NCI-H187 (cell line): ENCODE data around the gene DAAM1.

Source experiments
- DNase-seq, 2 experiments: peaks; one replicate each; lab custom pipeline; 2025; lab: John Stamatoyannopoulos, UW

Gene DAAM1

DNA sequence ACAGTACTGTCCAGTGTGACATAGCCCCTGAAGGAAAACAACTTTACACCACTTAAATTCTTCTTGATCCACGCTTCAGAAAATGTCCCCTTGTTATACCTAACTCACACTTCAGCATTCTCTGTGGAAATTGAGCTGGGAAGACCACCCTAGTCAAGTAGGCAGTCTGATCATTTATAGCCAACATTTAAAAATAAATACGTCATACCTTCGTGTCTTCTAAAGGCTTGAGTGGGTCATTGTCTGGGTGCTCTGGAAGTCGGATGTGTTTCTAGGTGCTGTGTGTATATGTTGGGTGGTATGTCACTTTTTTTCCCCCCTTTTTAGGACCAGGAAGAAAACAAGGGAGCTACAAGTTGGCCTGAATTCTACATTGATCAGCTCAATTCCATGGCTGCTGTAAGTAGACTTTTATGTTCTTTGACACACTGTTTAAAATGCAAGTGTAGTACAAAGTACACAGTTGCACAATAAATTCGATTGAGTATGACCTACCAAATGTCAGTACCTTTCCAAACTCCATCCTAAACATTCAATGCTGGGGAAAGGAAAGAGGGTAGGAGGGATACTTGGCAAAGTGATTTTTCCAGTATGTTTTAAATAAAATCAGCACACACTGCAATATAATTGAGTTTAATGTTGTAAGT is 126.6 kb downstream of the DAAM1 start:
- DNase-seq = no peak

DNA sequence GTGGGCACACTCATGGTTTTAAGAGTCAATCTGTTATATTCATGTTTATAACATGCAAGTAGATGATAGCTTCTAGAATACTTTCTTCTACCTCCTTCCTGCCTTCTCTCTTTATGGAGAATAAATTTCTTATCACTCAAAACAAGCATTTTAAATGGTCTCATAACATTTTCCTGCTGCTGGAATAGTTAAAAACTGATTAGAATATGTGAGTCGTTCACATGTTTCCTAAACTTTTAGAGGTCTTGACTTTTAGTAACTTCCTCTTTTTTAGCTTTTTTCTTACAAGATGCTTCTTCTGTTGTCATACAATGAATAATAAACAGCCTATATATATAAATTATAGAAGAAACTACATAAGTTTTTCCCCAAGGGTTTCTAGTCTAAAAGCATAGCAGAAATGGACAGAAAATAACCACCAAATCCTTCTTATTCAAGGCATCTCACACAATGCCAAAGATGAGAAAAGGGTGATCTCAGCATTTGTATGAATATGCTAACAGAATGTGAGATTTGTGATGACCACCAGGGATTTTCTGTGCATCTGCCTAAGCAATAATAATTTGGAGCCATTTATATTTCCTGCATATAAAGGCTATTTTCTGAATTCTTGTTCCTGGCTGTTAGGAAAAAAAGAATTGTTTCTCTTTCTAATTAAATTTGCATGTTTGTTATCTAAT is 127.8 kb downstream of the DAAM1 start:
- DNase-seq = no peak

DNA sequence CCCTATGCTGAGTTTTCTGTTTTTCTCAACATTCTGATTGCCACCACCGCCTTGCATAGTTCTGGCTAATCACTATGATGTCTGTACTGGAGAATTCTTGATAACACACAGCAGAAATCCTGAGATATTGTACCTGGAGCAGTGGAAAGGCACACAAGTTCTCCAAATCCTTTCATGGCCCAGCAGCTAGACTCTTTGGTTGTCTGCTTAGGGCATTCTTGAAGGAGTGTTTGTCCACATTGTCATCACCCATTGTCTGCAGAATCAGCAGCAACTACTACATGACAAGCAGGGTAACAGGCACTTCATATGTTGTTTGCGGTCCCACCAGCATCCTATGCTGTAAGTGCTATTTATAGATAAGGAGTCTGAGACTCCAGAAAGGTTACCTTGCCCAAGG is 128.9 kb downstream of the DAAM1 start:
- DNase-seq = no peak

DNA sequence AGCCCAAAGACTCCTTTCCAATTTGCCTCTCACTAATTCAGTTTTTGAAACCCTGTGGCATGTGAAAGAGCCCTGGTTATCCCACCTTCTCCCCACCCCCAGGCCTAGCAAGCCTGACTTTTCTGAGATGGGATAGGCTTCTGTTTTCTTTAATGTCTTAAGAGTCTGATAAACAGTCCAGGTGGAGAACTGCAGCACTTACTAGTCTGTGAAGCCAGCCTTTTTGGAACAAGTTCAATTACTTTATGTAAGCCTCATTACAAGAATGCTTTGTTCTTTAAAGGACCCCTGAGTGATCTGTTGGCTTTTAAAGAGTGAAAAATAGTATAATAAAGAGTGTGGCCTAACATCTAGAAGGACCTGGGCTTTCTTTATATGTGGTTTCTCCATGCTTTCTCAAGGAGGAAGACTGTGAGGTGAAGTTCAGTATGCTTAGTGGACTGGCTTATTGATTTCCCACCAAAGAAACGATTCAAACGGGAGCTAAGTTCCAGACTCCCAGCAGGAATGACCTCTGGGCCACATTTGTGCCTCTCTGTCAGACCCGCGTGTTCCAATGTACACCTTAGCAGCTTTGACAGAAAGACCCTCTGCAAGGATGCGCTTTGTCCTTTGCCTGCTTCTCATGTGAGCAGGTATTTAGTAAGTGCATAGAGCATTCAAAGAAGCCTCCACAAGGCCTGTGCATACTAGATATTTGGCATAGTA is 129.5 kb downstream of the DAAM1 start:
- no peak for DNase-seq

DNA sequence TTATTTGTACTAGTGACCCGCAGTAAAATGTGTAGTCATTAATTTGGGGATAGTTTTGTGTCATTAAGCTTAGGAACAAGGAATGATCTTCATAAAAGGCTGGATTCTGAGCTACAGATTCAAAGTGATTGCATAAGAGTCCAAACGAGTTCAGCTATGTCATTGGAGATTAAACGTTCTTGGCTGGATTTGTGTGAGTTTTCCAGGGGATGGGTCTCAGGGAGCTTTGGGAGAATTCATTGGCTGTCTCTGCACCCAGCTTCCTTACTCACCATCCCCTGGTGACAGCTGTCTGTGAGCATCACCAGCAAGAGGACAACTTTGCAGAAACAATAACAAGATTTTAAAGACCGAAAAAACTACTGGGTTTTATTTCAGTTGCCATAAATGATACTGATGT is 130.4 kb downstream of the DAAM1 start:
- DNase-seq = no peak

DNA sequence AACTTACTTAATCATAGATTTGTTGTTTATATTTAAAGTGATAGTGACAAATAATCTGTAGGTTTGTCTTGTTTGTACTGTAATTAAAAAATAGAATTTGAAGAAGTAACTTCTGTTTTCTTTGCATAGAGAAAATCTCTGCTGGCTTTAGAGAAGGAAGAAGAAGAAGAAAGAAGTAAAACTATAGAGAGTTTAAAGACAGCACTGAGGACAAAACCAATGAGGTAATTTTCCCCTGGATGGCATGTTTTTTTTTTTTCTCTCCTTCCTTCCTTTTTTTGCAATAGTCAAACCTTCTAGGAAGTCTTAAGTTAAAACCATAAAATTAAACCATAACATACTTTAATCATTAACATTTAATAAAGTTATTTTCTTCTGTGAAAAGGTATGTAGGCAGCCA is 131.9 kb downstream of the DAAM1 start:
- no peak for DNase-seq

DNA sequence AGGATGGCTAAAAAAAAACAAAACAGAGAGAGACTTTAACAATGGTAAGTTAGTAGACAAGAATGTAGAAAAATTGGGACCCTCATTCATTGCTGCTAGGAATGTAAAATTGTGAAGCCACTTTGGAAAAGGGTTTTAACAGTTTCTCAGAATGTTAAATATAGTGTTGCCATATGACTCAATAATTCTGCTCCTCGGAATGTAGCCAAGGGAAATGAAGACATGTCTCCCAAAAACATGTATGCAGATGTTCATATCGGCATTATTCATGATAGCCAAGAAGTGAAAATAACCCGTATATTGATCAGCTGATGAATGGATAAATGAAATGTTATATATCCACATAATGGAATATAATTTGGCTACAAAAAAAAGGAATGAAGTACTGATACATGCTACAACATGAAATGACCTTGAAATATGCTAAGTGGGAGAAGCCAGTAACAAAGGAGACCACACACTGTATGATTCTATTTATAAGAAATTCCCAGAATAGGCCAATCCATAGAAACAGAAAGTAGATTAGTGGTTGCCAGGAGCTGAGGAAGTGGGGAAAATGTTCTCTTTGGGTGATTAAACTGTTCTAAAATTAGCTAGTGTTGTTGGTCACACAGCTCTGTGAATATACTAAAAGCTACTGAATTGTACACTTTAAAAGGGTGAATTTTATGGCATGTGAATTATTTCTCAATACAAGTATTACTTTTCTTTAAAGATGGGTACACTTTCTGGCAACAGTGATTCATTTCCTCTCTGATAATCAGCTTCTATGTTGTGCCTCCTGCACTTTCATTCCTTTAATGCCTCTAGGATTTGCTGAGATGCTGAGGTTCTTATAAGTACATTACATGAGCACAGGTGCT is 132.5 kb downstream of the DAAM1 start:
- DNase-seq = no peak

DNA sequence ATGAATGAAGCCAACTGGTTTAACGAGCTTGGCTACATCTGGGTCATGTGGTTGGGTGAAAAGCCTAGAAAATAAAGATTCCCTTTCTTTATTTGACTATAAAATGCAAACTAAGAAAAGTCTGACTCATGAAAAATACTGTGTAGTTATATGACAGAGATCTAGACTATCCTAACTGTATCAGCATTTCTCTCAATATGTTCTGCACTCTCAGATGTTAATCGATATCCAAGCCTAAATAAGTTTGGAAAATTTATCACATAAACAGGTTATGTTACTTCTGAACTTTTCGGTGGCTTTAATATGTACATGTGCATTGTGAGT is 133.1 kb downstream of the DAAM1 start:
- DNase-seq = no peak

DNA sequence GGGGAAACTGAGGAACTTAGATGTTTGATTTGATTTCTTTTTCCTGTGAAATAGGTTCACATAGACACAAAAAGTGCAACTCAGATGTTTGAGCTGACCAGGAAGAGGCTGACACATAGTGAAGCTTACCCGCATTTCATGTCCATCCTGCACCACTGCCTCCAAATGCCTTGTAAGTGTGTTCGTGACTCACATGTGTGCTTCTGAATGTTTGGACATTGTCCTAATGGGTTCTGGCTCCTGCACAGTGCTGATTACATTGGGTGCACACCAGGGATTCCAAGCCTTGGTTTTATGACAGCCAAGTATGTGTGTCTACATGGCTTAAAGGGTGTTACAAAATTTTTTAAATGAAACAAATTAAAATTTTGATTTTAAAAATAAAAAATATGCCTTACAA is 137.4 kb downstream of the DAAM1 start:
- DNase-seq = no peak

DNA sequence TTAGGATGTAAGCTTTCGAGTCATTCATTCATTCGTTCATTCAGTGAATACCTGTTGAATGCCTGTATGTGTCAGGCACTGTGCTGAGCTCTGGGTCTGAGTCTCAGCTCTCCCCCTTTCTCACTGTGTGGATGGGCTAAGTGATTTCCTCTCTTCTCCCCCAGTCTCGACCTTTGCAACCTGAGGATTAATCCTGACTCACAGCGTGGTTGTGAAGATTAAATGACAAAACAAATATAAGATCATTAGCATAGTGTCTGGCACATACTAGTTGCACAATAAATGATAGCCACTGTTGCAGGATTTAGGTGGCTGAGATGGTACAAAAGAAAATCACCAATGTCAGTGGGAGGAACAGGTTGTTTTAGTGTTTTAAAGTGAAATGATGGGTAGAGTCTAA is 140.0 kb downstream of the DAAM1 start:
- DNase-seq = no peak

DNA sequence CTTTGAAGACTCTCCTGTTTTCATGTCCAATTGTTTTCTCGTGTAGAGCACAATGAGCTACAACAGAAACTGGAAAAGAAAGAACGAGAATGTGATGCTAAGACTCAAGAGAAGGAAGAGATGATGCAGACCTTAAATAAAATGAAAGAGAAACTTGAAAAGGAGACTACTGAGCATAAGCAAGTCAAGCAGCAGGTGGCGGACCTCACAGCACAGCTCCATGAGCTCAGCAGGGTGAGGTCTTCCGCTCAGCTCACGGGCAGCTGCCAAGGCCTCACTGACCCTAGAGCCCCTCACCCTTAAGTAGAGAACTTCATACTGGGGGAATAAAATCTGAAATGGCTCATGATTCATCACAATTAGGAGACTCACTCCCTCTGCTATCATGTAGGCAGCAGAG is 142.0 kb downstream of the DAAM1 start:
- no peak for DNase-seq

DNA sequence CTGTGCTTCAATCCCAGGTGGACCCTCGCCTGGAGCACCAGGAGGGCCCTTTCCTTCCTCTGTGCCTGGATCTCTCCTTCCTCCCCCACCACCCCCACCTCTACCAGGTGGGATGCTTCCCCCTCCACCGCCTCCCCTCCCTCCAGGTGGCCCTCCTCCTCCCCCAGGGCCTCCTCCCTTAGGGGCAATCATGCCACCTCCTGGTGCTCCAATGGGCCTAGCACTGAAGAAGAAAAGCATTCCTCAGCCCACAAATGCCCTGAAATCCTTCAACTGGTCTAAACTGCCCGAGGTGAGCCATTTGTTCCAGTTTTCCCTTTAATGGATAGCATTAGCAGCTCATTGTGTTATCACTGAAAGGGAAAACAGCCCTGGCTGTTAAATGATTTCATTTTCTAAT is 142.8 kb downstream of the DAAM1 start:
- DNase-seq = no peak

DNA sequence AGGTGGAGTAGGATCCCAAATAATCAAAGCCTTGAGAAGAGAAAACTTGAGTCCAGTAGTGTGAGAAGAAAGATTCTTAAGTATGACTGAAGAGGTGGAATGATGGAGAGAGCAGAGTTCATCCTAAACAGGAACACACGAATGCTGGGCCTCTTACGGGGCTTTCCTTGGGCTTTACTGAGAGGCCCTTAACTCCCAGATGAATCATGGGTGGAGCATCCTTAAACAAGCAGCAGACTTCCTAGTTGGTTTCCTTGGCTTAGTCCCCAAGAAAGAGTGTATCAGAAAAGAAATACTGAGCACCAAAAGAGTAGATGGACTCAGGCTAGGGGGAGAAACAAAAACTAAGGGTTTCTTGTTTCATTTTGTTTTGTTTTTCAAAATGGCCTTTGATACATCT is 144.3 kb downstream of the DAAM1 start:
- DNase-seq = no peak

DNA sequence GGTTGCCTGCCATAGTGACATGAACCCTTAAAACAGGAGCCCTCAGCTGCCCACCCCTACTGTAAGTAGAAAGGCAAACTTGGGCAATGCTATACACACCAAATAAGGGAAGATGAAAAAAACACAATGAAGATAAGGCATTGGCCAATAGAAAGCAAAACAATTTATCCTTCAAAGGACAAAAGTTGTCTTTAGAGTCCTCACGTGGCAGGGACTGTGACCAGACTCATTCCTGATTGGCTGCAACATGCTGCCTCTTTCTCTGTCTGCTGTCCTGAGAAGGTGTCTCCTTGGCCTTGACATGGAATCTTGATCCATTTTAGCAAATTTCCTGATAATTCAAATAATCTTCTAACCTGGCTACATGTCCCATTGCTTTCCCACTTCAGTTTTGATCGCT is 144.8 kb downstream of the DAAM1 start:
- no peak for DNase-seq

DNA sequence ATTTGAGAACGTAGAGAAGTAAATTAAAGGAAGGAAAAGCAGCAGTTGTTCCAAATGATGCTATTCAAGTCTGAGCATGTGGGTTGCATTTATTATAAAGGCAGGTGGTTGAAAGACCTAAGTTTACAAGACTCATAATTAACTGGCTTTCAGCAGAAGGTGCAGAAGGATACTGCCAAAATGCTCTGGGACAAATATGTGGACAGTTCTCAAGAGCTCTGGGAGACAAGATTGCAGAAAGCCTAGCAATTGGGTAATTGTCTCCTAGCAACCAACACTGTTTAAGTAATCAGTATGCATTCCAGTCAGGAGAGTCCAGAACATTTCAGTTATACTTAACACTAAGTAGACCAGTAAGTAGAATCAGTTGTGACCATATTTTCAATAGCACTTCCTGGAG is 145.2 kb downstream of the DAAM1 start:
- DNase-seq = no peak

DNA sequence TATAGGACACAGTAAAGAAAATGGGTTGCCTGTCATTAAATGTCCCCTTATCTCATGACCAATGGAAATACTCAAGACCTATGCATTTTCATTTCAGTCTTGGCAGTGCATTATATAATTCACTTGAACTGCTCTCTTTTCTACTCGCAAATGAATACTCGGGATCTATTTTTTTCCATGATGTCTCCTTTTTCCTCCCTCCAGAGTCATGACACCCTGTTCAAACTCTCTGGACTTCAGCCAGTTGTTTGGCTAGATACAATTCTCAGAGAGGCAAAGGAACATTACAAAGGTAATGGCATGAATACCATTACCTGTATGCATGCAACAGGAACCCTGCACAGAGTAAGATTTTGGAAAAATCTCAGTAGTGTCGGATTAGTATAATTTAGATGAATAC is 145.8 kb downstream of the DAAM1 start:
- DNase-seq = no peak

DNA sequence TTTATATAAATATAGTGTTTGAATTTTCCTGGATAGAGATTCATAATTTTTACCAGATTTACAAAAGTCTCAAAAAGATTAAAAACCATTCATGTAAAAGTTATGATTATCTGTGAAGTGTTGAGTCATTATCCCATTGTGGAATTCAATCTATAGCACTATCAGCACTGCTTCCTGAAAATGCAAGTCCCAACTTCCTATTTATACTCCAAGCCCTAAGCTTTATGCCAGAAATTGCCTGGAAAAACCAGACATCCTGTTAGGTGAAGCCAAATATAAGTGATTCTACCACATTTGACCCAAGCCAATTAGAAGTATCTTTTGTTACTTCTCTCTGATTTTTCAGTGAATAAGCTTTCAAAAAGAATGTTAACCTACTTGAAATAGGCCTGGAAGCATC is 147.6 kb downstream of the DAAM1 start:
- DNase-seq = no peak

DNA sequence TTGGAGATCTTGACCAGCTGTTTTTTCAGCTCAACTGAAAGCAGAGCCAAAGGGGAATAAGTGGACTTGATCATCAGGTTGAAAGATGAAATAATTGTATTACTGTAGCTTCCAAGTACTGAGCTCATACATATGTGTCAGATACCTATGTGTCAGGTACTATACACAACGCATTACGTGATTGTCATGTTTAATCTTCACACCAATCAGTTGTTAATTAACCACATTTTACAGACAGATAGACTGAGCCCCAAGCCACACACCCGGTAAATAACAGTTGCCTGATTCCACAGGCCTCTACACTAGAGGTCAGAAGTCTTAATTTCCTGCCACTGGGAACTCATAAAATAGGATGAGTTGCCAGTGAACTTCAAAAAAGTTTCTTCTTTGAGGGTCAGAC is 148.2 kb downstream of the DAAM1 start:
- DNase-seq = no peak

DNA sequence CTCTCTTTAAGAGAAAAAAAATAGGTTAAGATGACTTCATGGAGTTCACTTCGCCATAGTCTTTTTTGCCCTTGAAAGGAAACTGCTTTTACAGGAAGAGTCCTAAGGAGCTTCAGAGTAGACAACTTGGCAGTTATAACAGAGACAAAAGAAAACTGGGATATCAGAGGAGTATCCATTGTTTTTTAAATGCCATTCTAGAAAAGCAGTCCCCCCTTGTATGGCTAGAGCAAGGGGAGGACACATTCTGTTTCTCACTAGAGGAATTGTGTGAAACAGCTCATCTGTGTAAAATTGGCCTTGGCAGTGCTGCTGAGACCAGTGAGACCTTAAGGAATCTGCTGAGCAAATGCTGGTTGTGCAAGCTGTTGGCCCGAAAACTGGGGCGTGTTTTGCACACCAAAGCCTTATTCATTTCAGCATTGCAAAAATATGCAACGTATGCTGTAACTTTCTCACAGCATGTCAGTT is 148.7 kb downstream of the DAAM1 start:
- no peak for DNase-seq

DNA sequence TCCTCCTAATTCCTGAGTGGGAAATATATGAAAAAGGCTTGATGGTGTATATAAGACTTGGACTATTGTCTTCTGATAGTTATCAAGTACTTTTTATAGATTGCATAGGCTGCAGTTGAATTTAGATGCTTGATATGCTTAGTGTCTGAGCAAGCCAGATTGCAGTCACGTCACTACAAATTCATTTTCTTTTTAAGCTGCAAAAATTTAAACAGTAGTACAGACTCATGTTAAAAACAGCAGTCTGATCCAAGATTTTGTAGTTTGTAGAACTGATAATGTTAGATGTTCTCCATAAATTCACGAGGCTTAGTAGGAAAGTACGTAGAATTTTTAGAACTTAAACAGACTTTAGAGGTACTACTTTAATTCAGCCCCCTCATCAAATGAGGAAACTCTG is 150.3 kb downstream of the DAAM1 start:
- DNase-seq = no peak

DNA sequence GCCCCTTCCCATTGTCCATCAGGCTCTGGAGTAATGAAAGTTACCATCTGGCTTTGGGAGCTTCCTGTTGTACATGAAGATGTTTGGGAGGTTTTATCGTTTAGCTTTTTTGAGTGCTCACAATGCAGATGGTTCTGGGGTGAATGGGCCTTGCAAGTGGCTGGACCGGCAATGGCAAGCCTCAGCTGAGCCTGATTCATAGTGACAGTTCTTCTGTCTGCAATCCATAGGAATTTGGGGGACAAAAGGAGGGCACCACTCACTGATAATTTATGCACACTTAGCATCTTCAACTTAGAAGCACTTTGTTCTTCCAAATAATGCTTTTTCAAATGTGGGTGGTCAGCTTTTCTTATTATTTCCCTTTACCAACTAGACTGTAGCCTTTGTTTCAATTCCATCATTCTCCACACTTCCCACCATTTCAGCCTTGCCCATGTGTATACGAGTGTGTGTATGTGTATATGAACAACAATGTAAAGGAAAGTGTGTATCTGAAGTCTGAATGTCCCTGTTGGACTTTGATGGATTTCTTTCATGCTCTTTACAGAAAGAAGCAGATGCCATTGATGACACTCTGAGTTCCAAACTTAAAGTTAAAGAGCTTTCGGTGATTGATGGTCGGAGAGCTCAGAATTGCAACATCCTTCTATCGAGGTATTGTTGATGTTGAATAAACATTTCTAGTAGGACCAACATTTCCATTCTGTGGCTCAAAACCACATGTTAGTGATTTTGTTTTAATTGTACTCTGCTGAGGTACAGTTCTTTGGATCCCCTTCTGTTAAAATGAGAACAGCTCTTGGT is 151.3 kb downstream of the DAAM1 start:
- DNase-seq = no peak
